ENCODE results near the gene ADAM12. TPM values are rescaled to one million over a fixed set of nuclear protein-coding genes. Genes with fewer than 3 reads are reported as not detected.

ADAM12 gene
- total and polyA plus RNA-seq, 2 donors (not counting 1 experiment from before 2014, with no cell fraction given): 21.0 to 56.9 TPM

DNA sequence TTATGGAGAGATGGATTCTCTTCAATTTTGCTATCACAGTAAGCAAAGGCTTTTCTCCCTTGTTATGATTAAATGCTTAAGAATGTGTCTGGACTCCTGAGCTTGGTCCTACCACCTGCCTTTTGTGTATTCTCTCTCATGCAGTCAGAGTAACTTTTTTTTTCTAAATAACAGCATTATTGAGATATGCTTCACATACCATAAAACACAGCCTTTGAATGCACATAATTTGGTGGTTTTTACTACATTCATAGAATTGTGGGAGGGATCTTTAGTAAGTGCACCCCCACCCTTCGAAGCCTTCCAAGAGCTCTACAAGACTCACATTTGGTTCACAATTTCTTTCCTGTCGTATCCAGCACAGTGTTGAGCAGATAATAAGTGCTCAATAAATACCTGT lies 175.5 kb downstream of the ADAM12 start:
- H3K4me3 ChIP-seq (replicated peaks in 1 of 4; ENCODE audit: control extremely low read depth in 1 of 4, insufficient read depth in 1 of 4, low read depth in 3 of 4, low read length in 4 of 4): no peak overlapping the region
- no peak for TF ChIP-seq EZH2 (IDR thresholded peaks at IDR 0.05; ENCODE audit: low read length, missing control alignments)
- TF ChIP-seq, protein P1, sequence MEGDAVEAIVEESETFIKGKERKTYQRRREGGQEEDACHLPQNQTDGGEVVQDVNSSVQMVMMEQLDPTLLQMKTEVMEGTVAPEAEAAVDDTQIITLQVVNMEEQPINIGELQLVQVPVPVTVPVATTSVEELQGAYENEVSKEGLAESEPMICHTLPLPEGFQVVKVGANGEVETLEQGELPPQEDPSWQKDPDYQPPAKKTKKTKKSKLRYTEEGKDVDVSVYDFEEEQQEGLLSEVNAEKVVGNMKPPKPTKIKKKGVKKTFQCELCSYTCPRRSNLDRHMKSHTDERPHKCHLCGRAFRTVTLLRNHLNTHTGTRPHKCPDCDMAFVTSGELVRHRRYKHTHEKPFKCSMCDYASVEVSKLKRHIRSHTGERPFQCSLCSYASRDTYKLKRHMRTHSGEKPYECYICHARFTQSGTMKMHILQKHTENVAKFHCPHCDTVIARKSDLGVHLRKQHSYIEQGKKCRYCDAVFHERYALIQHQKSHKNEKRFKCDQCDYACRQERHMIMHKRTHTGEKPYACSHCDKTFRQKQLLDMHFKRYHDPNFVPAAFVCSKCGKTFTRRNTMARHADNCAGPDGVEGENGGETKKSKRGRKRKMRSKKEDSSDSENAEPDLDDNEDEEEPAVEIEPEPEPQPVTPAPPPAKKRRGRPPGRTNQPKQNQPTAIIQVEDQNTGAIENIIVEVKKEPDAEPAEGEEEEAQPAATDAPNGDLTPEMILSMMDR (conservative IDR thresholded peaks at IDR 0.05 in 1 of 2, IDR thresholded peaks at IDR 0.05 in 1 of 2; ENCODE audit: low read depth in 1 of 2, low read length in 2 of 2): no peak
- no peaks in the 10 kb centered on the region for H3K36me3 ChIP-seq (ENCODE audit: control insufficient read depth, insufficient read depth, low read length)
- H3K27ac ChIP-seq (ENCODE audit: insufficient read depth, low read length): no peak overlapping the region
- no peak overlapping the region for H2AFZ ChIP-seq (ENCODE audit: low read length)
- no peaks in the 10 kb centered on the region for H3K9me3 ChIP-seq (ENCODE audit: control insufficient read depth, insufficient read depth, low read depth, low read length)
- H3K79me2 ChIP-seq (ENCODE audit: control insufficient read depth, insufficient read depth, low read length): no peaks in the 10 kb centered on the region
- no peak overlapping the region for H3K9ac ChIP-seq (ENCODE audit: insufficient read depth, low read length)
- peaks cover 10% of the 10 kb centered on the region for H3K4me1 ChIP-seq (ENCODE audit: control insufficient read depth, extremely low read depth, insufficient read depth, low read length)
- H4K20me1 ChIP-seq (ENCODE audit: control insufficient read depth, extremely low read depth, insufficient read depth, low read length): no peaks in the 10 kb centered on the region
- no peaks in the 10 kb centered on the region for H3K27me3 ChIP-seq (ENCODE audit: control insufficient read depth, insufficient read depth, low read length)
- peak in 1 of 2 donors; percentile 75 for DNase-seq (ENCODE audit: low read depth in 2 of 2)
- no peak overlapping the region for H3K4me2 ChIP-seq (ENCODE audit: extremely low read depth, insufficient read depth, low read length)

DNA sequence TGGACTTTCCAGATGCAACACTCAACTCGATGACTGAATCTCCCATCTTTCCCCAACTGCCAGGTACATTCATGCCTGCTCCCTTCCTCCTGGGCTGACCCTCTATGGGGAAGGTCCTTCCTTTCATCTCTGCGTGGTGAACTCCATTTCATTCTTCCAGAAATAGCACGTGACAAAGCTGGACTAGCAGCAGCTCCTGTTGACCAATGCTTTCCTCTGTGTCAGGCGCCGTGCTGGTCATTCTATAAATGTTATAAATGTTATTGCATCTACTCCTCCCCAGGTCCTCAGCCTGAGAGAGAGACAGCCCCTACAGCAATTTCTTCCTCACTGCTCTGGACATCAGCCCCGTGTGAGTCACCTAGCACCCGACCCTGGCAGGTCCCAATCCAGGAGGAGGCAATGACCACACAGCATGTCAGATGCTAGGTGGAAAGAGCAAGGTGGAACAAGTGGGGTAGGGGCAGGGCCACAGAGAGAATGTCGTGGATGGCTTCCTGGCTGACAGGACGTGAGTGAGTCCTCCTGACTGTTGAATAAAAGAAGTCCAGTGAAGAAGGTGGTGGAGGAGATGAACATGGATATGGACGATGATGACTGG lies 178.1 kb downstream of the ADAM12 start:
- no peak for TF ChIP-seq EZH2 (IDR thresholded peaks at IDR 0.05; ENCODE audit: low read length, missing control alignments)
- TF ChIP-seq, protein P1 (conservative IDR thresholded peaks at IDR 0.05 in 1 of 2, IDR thresholded peaks at IDR 0.05 in 1 of 2; ENCODE audit: low read depth in 1 of 2, low read length in 2 of 2): no peak
- no peak overlapping the region for H3K27ac ChIP-seq (ENCODE audit: insufficient read depth, low read length)
- no peak overlapping the region for H3K4me3 ChIP-seq (replicated peaks in 1 of 4; ENCODE audit: control extremely low read depth in 1 of 4, insufficient read depth in 1 of 4, low read depth in 3 of 4, low read length in 4 of 4)
- no peak overlapping the region for H2AFZ ChIP-seq (ENCODE audit: low read length)
- H3K9me3 ChIP-seq (ENCODE audit: control insufficient read depth, insufficient read depth, low read depth, low read length): no peaks in the 10 kb centered on the region
- no peaks in the 10 kb centered on the region for H4K20me1 ChIP-seq (ENCODE audit: control insufficient read depth, extremely low read depth, insufficient read depth, low read length)
- no peak overlapping the region for H3K4me2 ChIP-seq (ENCODE audit: extremely low read depth, insufficient read depth, low read length)
- no peaks in the 10 kb centered on the region for H3K79me2 ChIP-seq (ENCODE audit: control insufficient read depth, insufficient read depth, low read length)
- no peaks in the 10 kb centered on the region for H3K27me3 ChIP-seq (ENCODE audit: control insufficient read depth, insufficient read depth, low read length)
- no peak overlapping the region for H3K9ac ChIP-seq (ENCODE audit: insufficient read depth, low read length)
- H3K36me3 ChIP-seq (ENCODE audit: control insufficient read depth, insufficient read depth, low read length): no peaks in the 10 kb centered on the region
- H3K4me1 ChIP-seq (ENCODE audit: control insufficient read depth, extremely low read depth, insufficient read depth, low read length): peaks cover 3% of the 10 kb centered on the region
- DNase-seq (ENCODE audit: low read depth in 2 of 2): no peak

DNA sequence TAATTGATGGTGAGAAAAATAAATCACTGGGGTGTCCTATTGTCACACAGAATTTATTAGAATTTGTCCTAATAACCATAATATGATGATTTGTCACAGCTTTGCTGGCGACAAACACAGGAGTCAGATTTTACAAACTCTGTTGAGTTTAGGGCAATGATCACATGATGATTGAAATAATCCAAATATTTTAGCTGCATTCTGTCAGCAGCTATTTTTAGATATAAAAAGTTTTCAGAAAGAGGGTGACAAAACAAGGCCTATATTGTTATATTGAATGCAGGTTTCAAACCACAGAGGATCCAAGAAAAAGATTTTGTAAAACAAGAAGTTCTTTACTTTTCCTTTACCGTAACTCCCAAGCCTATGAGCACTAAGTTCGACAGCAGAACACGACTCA lies 178.8 kb downstream of the ADAM12 start:
- peaks cover 3% of the 10 kb centered on the region for H3K4me1 ChIP-seq (ENCODE audit: control insufficient read depth, extremely low read depth, insufficient read depth, low read length)
- no peak for DNase-seq (ENCODE audit: low read depth in 2 of 2)
- no peak overlapping the region for H3K4me2 ChIP-seq (ENCODE audit: extremely low read depth, insufficient read depth, low read length)
- H3K4me3 ChIP-seq (replicated peaks in 1 of 4; ENCODE audit: control extremely low read depth in 1 of 4, insufficient read depth in 1 of 4, low read depth in 3 of 4, low read length in 4 of 4): no peak overlapping the region
- no peak for TF ChIP-seq EZH2 (IDR thresholded peaks at IDR 0.05; ENCODE audit: low read length, missing control alignments)
- TF ChIP-seq, protein P1 (conservative IDR thresholded peaks at IDR 0.05 in 1 of 2, IDR thresholded peaks at IDR 0.05 in 1 of 2; ENCODE audit: low read depth in 1 of 2, low read length in 2 of 2): no peak
- H4K20me1 ChIP-seq (ENCODE audit: control insufficient read depth, extremely low read depth, insufficient read depth, low read length): no peaks in the 10 kb centered on the region
- no peak overlapping the region for H3K27ac ChIP-seq (ENCODE audit: insufficient read depth, low read length)
- H3K9me3 ChIP-seq (ENCODE audit: control insufficient read depth, insufficient read depth, low read depth, low read length): no peaks in the 10 kb centered on the region
- H2AFZ ChIP-seq (ENCODE audit: low read length): no peak overlapping the region
- H3K9ac ChIP-seq (ENCODE audit: insufficient read depth, low read length): no peak overlapping the region
- no peaks in the 10 kb centered on the region for H3K79me2 ChIP-seq (ENCODE audit: control insufficient read depth, insufficient read depth, low read length)
- no peaks in the 10 kb centered on the region for H3K27me3 ChIP-seq (ENCODE audit: control insufficient read depth, insufficient read depth, low read length)
- H3K36me3 ChIP-seq (ENCODE audit: control insufficient read depth, insufficient read depth, low read length): no peaks in the 10 kb centered on the region

Data from fibroblast of lung (primary cell).